ENCODE data around the gene NKAIN1. TPM values are rescaled to one million over a fixed set of nuclear protein-coding genes. Genes with fewer than 3 reads are reported as not detected.
A peak's percentile ranks its signal among the peaks of the same experiment; 100 is the strongest.
"Not testable (repeated sequence)": the region's sequence is repeated elsewhere in the genome, so short reads cannot be mapped to it uniquely, and the experiment has no call there.

NKAIN1 gene
- polyA plus RNA-seq, 1 donor = 1.3 TPM

- no peak for DNase-seq (ENCODE audit: low read depth)
Observed at GRCh38 chr1:31198150-31198549, 41.5 kb downstream of the NKAIN1 start.

DNA sequence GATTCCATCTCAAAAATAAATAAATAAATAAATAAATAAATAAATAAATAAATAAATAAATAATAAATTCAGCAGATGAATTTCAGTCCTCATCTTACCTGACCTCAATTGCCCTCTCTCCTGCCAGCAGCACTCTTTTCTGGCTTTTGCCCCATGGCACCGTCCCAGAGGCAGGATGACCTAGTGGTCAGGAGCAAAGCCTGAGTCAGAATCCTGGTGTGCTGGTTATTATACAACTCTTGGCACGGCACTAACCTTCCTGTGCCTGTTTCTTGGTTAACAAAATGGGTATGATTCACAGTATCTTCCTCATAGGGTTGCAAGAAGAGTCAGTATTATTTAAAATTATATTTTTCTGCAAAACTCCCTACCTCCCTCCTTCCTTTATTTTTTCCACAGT, 43.0 kb downstream of the NKAIN1 start:
- DNase-seq (ENCODE audit: low read depth) = no peak

DNA sequence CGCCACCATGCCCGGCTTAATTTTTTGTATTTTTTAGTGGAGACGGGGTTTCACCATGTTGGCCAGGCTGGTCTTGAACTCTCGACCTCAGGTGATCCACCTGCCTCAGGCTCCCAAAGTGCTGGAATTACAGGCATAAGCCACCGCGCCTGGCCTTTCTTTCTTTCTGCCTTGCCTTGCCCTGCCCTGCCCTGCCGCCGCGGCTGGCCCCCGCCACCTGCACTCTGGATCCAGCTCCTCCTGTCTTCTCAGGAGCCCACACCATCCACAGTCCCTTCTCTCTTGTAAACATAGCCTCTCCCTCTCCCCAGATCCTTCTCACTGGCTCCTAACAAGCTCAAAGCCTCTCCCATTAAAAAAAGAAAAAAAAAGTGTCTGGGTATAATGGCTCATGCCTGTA, 44.4 kb downstream of the NKAIN1 start:
- DNase-seq (ENCODE audit: low read depth) = not testable (repeated sequence)

GRCh38 chr1:31193729-31194128, 46.0 kb downstream of the NKAIN1 start:
- DNase-seq (ENCODE audit: low read depth) = no peak

DNA sequence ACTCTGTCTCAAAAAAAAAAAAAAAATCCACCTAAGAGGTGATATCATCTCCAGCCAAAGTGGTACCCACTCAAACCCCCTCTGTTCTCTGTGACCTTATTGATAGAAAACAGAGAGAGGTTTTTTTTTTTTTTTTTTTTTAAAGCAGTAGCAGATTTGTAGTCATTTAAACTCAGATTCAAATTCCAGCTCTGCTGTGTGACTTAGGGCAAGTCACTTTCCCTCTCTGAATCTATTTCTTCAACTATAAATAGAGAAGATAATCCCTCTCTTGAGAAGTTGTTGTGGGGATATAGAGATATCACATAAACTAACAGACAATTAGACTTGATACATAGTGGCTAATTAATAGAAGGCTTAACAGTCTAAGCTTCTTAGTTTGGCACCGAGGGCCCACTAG, 48.4 kb downstream of the NKAIN1 start:
- no peak for DNase-seq (ENCODE audit: low read depth)

- DNase-seq (ENCODE audit: low read depth) = no peak
Observed at GRCh38 chr1:31189696-31190674, 49.7 kb downstream of the NKAIN1 start.

DNA sequence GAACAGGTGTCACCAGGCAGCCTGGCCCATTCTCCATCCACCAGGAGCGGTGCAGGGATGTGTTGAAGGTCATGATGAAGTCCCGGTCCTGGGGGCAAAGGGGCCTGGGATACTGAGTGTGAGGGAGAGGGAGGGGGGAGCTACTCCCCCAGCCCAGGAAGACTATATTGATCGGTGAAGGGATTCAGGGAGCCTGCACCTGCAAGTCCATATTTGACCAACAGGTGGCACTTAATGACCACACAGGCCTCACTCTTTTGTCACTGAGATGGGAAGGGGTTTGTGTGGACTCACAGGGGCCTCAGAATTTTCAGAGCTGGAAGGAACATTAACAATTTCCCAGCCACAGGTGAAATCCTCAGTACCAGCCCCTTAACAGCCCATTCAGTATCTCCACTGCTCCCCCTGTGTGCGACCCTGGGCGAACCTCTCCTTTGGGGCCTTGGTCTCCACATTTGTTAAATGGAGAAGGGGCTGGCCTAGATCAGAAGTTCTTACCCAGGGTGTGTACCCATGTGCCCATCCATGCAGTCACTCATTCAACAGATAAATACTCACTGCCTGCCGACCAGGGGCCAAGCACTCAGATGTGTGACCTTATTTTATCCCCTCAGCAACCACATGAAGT, 55.6 kb downstream of the NKAIN1 start:
- DNase-seq (ENCODE audit: low read depth) = no peak

DNA sequence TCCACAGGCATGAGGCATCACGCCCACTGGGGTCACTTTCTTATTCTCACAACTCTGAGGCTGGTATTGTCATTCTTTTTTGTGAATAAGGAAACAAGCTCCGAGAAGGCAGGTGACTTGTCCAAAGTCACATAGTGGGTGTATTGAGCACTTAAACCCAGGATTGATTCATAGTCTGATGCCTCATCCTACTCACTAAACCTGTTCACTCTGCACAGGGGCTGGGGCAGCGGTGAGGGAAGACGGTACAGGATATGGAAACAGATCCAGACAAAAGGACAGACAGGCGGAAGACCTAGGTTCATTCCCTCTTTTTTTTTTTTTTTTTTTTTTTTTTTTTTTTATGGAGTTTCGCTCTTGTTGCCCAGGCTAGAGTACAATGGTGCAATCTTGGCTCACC, 56.6 kb downstream of the NKAIN1 start:
- DNase-seq (ENCODE audit: low read depth) = no peak

DNA sequence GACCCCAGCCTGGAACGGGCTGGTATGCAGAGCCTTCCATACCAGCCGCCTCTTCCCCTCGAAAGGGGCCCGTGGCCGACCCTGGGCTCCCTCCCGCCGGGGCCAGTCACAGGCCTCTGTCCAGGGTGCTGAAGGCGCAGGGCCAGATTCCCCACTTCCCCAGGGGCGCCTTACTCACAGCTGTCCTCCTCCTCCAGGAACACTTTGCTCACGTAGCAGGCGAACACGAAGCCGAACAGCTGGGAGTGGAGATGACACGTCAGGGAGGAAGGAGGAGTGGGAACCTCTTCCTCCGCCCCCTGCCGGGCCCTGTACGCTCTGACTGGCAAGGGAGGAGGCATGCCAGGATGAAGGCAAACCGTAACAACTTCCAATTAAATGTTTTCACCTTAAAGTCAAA, 57.3 kb downstream of the NKAIN1 start:
- DNase-seq (ENCODE audit: low read depth) = peak; percentile 65

GRCh38 chr1:31181515-31182343, 58.0 kb downstream of the NKAIN1 start:
- no peak for DNase-seq (ENCODE audit: low read depth)

GRCh38 chr1:31180338-31180737, 59.3 kb downstream of the NKAIN1 start:
- no peak for DNase-seq (ENCODE audit: low read depth)

- not testable (repeated sequence) for DNase-seq (ENCODE audit: low read depth)
Observed at GRCh38 chr1:31176291-31176690, 63.4 kb downstream of the NKAIN1 start.

DNA sequence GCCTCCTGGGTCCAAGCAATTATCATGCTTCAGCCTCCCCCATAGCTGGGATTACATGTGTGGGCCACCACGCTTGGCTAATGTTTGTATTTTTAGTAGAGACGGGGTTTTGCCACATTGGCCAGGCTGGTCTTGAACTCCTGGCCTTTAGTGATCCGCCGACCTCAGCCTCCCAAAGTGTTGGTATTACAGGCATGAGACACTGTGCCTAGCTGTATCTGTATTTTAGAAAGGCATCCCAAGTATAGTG, 69.3 kb downstream of the NKAIN1 start:
- DNase-seq (ENCODE audit: low read depth) = no peak

- DNase-seq (ENCODE audit: low read depth) = no peak
Observed at GRCh38 chr1:31166462-31166861, 73.2 kb downstream of the NKAIN1 start.

- DNase-seq (ENCODE audit: low read depth) = no peak
Observed at GRCh38 chr1:31164291-31164690, 75.4 kb downstream of the NKAIN1 start.

DNA sequence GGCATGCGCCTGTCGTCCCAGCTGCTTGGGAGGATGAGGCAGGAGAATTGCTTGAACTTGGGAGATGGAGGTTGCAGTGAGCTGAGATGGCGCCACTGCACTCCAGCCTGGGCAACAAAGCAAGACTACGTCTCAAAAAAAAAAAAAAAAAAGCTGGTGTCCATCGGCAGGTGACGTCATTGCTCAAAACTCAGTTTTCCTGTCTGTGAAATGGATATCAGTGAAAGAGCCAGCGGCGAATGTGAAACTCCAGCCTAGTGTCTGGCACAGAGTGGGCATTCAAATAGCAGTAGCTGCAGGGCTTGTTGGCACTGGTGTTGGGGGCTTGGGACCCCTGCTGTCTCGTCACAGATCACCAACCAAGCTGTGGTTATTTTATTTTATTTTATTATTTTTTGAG, 75.8 kb downstream of the NKAIN1 start:
- DNase-seq (ENCODE audit: low read depth) = no peak

GRCh38 chr1:31161571-31161970, 78.1 kb downstream of the NKAIN1 start:
- DNase-seq (ENCODE audit: low read depth) = no peak

DNA sequence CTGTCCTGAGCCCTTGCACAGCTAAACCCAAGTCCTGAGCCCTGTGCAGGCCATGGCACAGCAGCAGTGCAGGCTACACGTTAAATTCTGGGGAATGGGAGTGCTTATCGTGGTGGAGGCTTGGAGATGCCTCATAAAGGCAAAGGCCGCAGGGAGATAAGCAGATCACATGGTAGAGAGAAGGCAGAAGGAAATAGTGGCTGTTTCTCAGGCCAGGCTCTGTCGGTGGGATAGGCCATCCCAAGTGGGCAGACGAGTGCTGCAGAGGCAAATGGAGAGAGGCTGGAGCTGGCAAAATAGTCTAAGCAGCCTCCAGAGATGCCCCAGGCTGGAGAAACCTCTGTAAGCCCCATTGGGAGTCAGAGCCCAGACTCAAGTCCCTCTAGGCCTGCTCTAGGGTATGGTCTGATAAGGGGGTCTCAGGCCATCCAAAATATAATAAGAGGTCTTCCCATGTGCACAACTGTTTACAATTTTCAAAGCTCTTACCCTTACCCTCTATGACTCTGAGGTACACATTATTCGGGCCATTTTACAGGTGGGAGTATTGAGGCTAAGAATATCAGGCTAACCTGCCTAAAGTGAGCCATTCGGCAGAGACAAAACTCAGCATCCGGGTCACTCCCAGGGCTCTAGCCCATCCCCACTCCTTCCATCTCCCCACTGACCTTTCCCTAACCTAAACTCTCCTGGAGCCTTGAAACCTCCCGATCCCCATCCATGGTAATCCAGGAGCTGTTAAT, 79.6 kb downstream of the NKAIN1 start:
- no peak for DNase-seq (ENCODE audit: low read depth)

GRCh38 chr1:31159323-31159722, 80.4 kb downstream of the NKAIN1 start:
- no peak for DNase-seq (ENCODE audit: low read depth)

GRCh38 chr1:31155216-31155806, 84.4 kb downstream of the NKAIN1 start:
- DNase-seq (ENCODE audit: low read depth) = no peak

DNA sequence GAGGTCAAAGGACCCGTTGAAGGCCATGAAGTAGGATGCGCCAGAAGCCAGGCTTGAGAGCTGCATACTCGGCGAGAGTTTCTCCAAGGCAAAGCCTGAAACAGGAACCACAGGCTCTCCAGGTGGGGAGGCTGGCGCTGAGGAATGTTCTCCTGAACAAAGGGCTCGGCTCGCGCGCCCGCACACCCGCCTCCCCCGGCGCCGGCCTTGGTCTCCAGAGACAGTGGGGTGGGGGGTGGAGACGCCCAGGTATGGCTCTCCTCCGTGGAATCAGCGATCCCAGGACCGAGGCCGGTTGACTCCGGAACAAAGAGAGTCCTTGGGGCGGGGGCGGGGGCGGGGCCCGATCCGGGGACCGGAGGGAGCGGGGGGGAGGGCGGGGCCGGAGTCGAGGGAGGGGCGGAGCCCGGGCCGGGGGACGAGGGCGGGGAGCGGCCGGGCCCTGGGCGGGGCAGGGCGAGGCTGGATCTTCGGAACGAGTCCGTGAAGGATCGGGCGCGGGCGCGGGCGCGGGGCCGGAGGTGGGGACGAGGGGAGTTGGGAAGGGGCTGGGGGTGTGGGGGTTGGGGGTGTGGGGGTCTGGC, 85.0 kb downstream of the NKAIN1 start:
- no peak for DNase-seq (ENCODE audit: low read depth)
